CD4-positive, alpha-beta T cell (primary cell): ENCODE results near the gene GNAO1. TPM values are rescaled to one million over a fixed set of nuclear protein-coding genes. Genes with fewer than 3 reads are reported as not detected.

Experiments used
- ATAC-seq: fragments of 200-7000 bp; cut with Tn5 transposase; one replicate; pipeline ENCODE4 v1.10.0; 2022; ENCODE audit warnings: mild to moderate bottlenecking; ENCODE audit not compliant: poor library complexity
- CTCF ChIA-PET: fragments of 350-600 bp; sonication (Branson Sonifier 250); formaldehyde crosslinking; loops from one replicate; lab custom pipeline; 2021; ENCODE audit warnings: antibody characterized with exemption, inconsistent platforms; lab: Charles Lee
- POLR2A ChIA-PET: fragments of 350-600 bp; sonication (Branson Sonifier 250); formaldehyde crosslinking; loops from one replicate; lab custom pipeline; 2021; ENCODE audit warnings: antibody characterized with exemption, inconsistent platforms; lab: Charles Lee
- DNase-seq, 14 experiments: peaks; one replicate each; pipeline ENCODE4 v3.0.0-alpha.2; 2013 to 2020; ENCODE audit warnings: mixed read lengths in 2 of 14
- H3K27ac ChIP-seq, 2 donors: one replicate each; pipeline versions ENCODE4 v1.5.1 to v1.7.0; 2013; ENCODE audit warnings: low read length in 2 of 2, low read depth in 1 of 2, mild to moderate bottlenecking in 1 of 2
- H3K27me3 ChIP-seq, 2 experiments: 1 replicate in 1 of 2; 2 replicates in 1 of 2; pipeline versions ENCODE4 v1.6.1 to v1.7.0; 2013; ENCODE audit warnings: low read length in 2 of 2, control low read depth in 1 of 2, mild to moderate bottlenecking in 1 of 2, moderate library complexity in 1 of 2; ENCODE audit not compliant: insufficient read depth in 2 of 2, control insufficient read depth in 1 of 2
- H3K36me3 ChIP-seq: one replicate; pipeline ENCODE4 v1.6.1; 2013; ENCODE audit warnings: low read length, control low read depth; ENCODE audit not compliant: insufficient read depth
- H3K4me1 ChIP-seq: one replicate; pipeline ENCODE4 v1.6.1; 2013; ENCODE audit warnings: low read length, control low read depth; ENCODE audit not compliant: insufficient read depth
- H3K4me3 ChIP-seq: one replicate; pipeline ENCODE4 v1.5.1; 2013; ENCODE audit warnings: mild to moderate bottlenecking, low read length, moderate library complexity
- H3K9me3 ChIP-seq, 2 experiments: 1 replicate in 1 of 2; 2 replicates in 1 of 2; pipeline versions ENCODE4 v1.6.1 to v1.7.0; 2013; ENCODE audit warnings: low read length in 2 of 2, mild to moderate bottlenecking in 2 of 2, control low read depth in 1 of 2, moderate library complexity in 1 of 2; ENCODE audit not compliant: control insufficient read depth in 1 of 2, insufficient read depth in 1 of 2
- H3K27ac Mint-ChIP-seq: one replicate; pipeline ENCODE4 v1.8.0; 2020; ENCODE audit warnings: mixed read lengths
- H3K27me3 Mint-ChIP-seq: one replicate; pipeline ENCODE4 v1.8.0; 2021; ENCODE audit warnings: mixed read lengths
- H3K36me3 Mint-ChIP-seq: one replicate; pipeline ENCODE4 v1.8.0; 2021; ENCODE audit warnings: low read depth, mixed read lengths
- H3K4me1 Mint-ChIP-seq: one replicate; pipeline ENCODE4 v1.8.0; 2021; ENCODE audit warnings: low read depth, mixed read lengths
- H3K4me3 Mint-ChIP-seq: one replicate; pipeline ENCODE4 v1.8.0; 2020; ENCODE audit warnings: mild to moderate bottlenecking, mixed read lengths
- H3K9me3 Mint-ChIP-seq: one replicate; pipeline ENCODE4 v1.8.0; 2020; ENCODE audit warnings: mixed read lengths
- CTCF ChIP-seq: fragments of 200-600 bp; IDR thresholded peaks from one replicate; pipeline ENCODE4 v1.8.0; 2022; ENCODE audit warnings: antibody characterized with exemption, mild to moderate bottlenecking
- intact Hi-C, 2 experiments: fragments of 100-400 bp; cut with DNase I in 1 of 2; cut with micrococcal nuclease in 1 of 2; formaldehyde crosslinking; loops; one replicate each; pipeline versions ENCODE4 v1.15.1 to v1.9.0; 2023 to 2025; cut with DNase I, micrococcal nuclease
- polyA plus RNA-seq, 2 donors: library from polyadenylated mRNA; unstranded; fragments of 120-200 nt; gene quantifications; one replicate each; pipeline ENCODE4 v1.2.1, GENCODE V29; 2013
- total RNA-seq, 174 experiments: library from RNA in 2 of 174; stranded (reverse) in 2 of 174; gene quantifications; one replicate each; pipeline ENCODE4 v1.2.3 and lab custom pipeline; 2021 to 2026

Gene GNAO1
- total RNA-seq (1 to 10 TPM; 7.3 to 7.9 TPM), total RNA-seq (lab: John Stamatoyannopoulos, UW) (0.13 to 60.8 (median 2.4) reads per million in 172 experiments)
- polyA plus RNA-seq (2013, experiment 1 of 2) = 3.9 TPM
- 3.9 TPM for polyA plus RNA-seq (2013, experiment 2 of 2)

- peaks cover 39% of the 10 kb centered on the region for H3K4me1 ChIP-seq
- ChIA-PET POLR2A (interaction anchor here (0.7 to 1.0 kb wide), 3 partner anchors 8 to 75 kb away, joined by 3 to 6 read pairs (median 4); no protein-coding TSS in a partner anchor), CTCF (interaction anchor here (1.1 to 1.7 kb wide), 2 partner anchors 12 to 71 kb away, joined by 3 to 6 read pairs; no protein-coding TSS in a partner anchor)
- H3K27me3 ChIP-seq = peaks cover 34 to 54% of the 10 kb centered on the region in 2 experiments
- Mint-ChIP-seq H3K4me1 (peaks cover 25% of the 10 kb centered on the region), H3K4me3 (peak within 1 kb of the TSS; percentile 89), H3K27me3 (peaks cover 63% of the 10 kb centered on the region), H3K27ac (peak within 1 kb of the TSS; percentile 47), H3K9me3 (no peaks in the 10 kb centered on the region), H3K36me3 (no peaks in the 10 kb centered on the region)
- ATAC-seq (peak; percentile 69), DNase-seq (peak; percentile 33 to 90 (median 54))
- no peak for TF ChIP-seq CTCF
- intact Hi-C loops = loop anchor here (1.0 to 10.0 kb wide), 2 partner anchors 71 to 234 kb away; partner anchors contain the start of gene AMFR (in 1 of the 2)
- no peaks in the 10 kb centered on the region for H3K36me3 ChIP-seq
- no peak within 1 kb of the TSS for H3K27ac ChIP-seq
- H3K4me3 ChIP-seq = peak within 1 kb of the TSS; percentile 66
- peaks cover 0 to 4% of the 10 kb centered on the region in 2 experiments for H3K9me3 ChIP-seq
Observed at GRCh38 chr16:56191156-56191815, at the start of gene GNAO1. Gene GNAO1 (plus strand): TSS chr16:56191489. CDS start chr16:56192236, 747 bp downstream.

- ChIA-PET POLR2A (no interaction called here), CTCF (no interaction called here)
- peaks cover 25% of the 10 kb centered on the region for H3K27me3 Mint-ChIP-seq
- H3K4me1 Mint-ChIP-seq = no peaks in the 10 kb centered on the region
- no peaks in the 10 kb centered on the region for H3K4me1 ChIP-seq
- no peak overlapping the region for H3K27ac ChIP-seq
- intact Hi-C loops = no loop called here
- DNase-seq (no peak), ATAC-seq (no peak)
- no peaks in the 10 kb centered on the region for H3K9me3 ChIP-seq
- peaks cover 3 to 10% of the 10 kb centered on the region in 2 experiments for H3K27me3 ChIP-seq
- TF ChIP-seq CTCF = no peak
- no peaks in the 10 kb centered on the region for H3K9me3 Mint-ChIP-seq
- no peaks in the 10 kb centered on the region for H3K36me3 ChIP-seq
- H3K4me3 ChIP-seq = no peak overlapping the region
- no peak overlapping the region for H3K27ac Mint-ChIP-seq
- H3K36me3 Mint-ChIP-seq = no peaks in the 10 kb centered on the region
- no peak overlapping the region for H3K4me3 Mint-ChIP-seq
Observed at GRCh38 chr16:56143666-56144065, 47.6 kb upstream of the GNAO1 start.

GRCh38 chr16:56145369-56145768 lies 45.9 kb upstream of the GNAO1 start:
- DNase-seq (no peak), ATAC-seq (no peak)
- H3K4me3 ChIP-seq = no peak overlapping the region
- CTCF ChIA-PET = no interaction called here
- no peaks in the 10 kb centered on the region for H3K9me3 ChIP-seq
- H3K27me3 Mint-ChIP-seq = peaks cover 27% of the 10 kb centered on the region
- H3K27me3 ChIP-seq = peaks cover 3 to 10% of the 10 kb centered on the region in 2 experiments
- no peaks in the 10 kb centered on the region for H3K36me3 Mint-ChIP-seq
- no peaks in the 10 kb centered on the region for H3K4me1 Mint-ChIP-seq
- H3K27ac ChIP-seq = no peak overlapping the region
- H3K4me1 ChIP-seq = no peaks in the 10 kb centered on the region
- no peak overlapping the region for H3K27ac Mint-ChIP-seq
- H3K9me3 Mint-ChIP-seq = no peaks in the 10 kb centered on the region
- no peaks in the 10 kb centered on the region for H3K36me3 ChIP-seq
- H3K4me3 Mint-ChIP-seq = no peak overlapping the region
- POLR2A ChIA-PET = no interaction called here
- intact Hi-C loops = no loop called here
- TF ChIP-seq CTCF = no peak
